ENCODE measurements around the gene MAP4K4.
A peak's percentile ranks its signal among the peaks of the same experiment; 100 is the strongest.

The MAP4K4 gene

GRCh38 chr2:101870444-101870843 is 172.9 kb downstream of the MAP4K4 start:
- DNase-seq (ENCODE audit: low read depth): no peak

- DNase-seq (ENCODE audit: low read depth): no peak
Observed at GRCh38 chr2:101871480-101871879, 174.0 kb downstream of the MAP4K4 start.

- DNase-seq (ENCODE audit: low read depth): no peak
Observed at GRCh38 chr2:101872480-101872879, 175.0 kb downstream of the MAP4K4 start.

- no peak for DNase-seq (ENCODE audit: low read depth)
Observed at GRCh38 chr2:101873543-101873942, 176.0 kb downstream of the MAP4K4 start.

GRCh38 chr2:101874069-101874468 is 176.6 kb downstream of the MAP4K4 start:
- DNase-seq (ENCODE audit: low read depth): no peak

- no peak for DNase-seq (ENCODE audit: low read depth)
Observed at GRCh38 chr2:101879466-101879865, 182.0 kb downstream of the MAP4K4 start.

GRCh38 chr2:101881131-101881530 is 183.6 kb downstream of the MAP4K4 start:
- DNase-seq (ENCODE audit: low read depth): no peak

GRCh38 chr2:101882769-101883307 is 185.3 kb downstream of the MAP4K4 start:
- no peak for DNase-seq (ENCODE audit: low read depth)

- no peak for DNase-seq (ENCODE audit: low read depth)
Observed at GRCh38 chr2:101883860-101884259, 186.4 kb downstream of the MAP4K4 start.

GRCh38 chr2:101884423-101884822 is 186.9 kb downstream of the MAP4K4 start:
- DNase-seq (ENCODE audit: low read depth): no peak

GRCh38 chr2:101887328-101887727 is 189.8 kb downstream of the MAP4K4 start:
- DNase-seq (ENCODE audit: low read depth): no peak

GRCh38 chr2:101889460-101890098 is 192.1 kb downstream of the MAP4K4 start:
- DNase-seq (ENCODE audit: low read depth): no peak

GRCh38 chr2:101892377-101892776 is 194.9 kb downstream of the MAP4K4 start:
- no peak for DNase-seq (ENCODE audit: low read depth)

- DNase-seq (ENCODE audit: low read depth): no peak
Observed at GRCh38 chr2:101893681-101894381, 196.3 kb downstream of the MAP4K4 start.

GRCh38 chr2:101895039-101895438 is 197.5 kb downstream of the MAP4K4 start:
- no peak for DNase-seq (ENCODE audit: low read depth)

- DNase-seq (ENCODE audit: low read depth): no peak
Observed at GRCh38 chr2:101895819-101896322, 198.4 kb downstream of the MAP4K4 start.

- DNase-seq (ENCODE audit: low read depth): no peak
Observed at GRCh38 chr2:101897301-101897700, 199.8 kb downstream of the MAP4K4 start.

GRCh38 chr2:101899265-101899664 is 201.8 kb downstream of the MAP4K4 start:
- DNase-seq (ENCODE audit: low read depth): no peak

- no peak for DNase-seq (ENCODE audit: low read depth)
Observed at GRCh38 chr2:101899871-101900270, 202.4 kb downstream of the MAP4K4 start.

- peak; percentile 6 for DNase-seq (ENCODE audit: low read depth)
Observed at GRCh38 chr2:101900375-101900774, 202.9 kb downstream of the MAP4K4 start.

- no peak for DNase-seq (ENCODE audit: low read depth)
Observed at GRCh38 chr2:101901241-101901640, 203.7 kb downstream of the MAP4K4 start.

- no peak for DNase-seq (ENCODE audit: low read depth)
Observed at GRCh38 chr2:101902169-101902568, 204.7 kb downstream of the MAP4K4 start.

- DNase-seq (ENCODE audit: low read depth): no peak
Observed at GRCh38 chr2:101904916-101905315, 207.4 kb downstream of the MAP4K4 start.

Measured in stimulated activated CD8-positive, alpha-beta memory T cell treated with anti-CD3 and anti-CD28 coated beads, Interleukin-7, amount 100 ng/mL, for 24 hours (primary cell).